HG03060 (cell line): ENCODE measurements around the gene FAM174C.

Experiments
- ATAC-seq: cut with Tn5 transposase; IDR thresholded peaks from one replicate; pipeline ENCODE4 v1.9.1; 2021; ENCODE audit warnings: low read depth, moderate number of reproducible peaks; ENCODE audit not compliant: unreplicated experiment

Gene FAM174C

DNA sequence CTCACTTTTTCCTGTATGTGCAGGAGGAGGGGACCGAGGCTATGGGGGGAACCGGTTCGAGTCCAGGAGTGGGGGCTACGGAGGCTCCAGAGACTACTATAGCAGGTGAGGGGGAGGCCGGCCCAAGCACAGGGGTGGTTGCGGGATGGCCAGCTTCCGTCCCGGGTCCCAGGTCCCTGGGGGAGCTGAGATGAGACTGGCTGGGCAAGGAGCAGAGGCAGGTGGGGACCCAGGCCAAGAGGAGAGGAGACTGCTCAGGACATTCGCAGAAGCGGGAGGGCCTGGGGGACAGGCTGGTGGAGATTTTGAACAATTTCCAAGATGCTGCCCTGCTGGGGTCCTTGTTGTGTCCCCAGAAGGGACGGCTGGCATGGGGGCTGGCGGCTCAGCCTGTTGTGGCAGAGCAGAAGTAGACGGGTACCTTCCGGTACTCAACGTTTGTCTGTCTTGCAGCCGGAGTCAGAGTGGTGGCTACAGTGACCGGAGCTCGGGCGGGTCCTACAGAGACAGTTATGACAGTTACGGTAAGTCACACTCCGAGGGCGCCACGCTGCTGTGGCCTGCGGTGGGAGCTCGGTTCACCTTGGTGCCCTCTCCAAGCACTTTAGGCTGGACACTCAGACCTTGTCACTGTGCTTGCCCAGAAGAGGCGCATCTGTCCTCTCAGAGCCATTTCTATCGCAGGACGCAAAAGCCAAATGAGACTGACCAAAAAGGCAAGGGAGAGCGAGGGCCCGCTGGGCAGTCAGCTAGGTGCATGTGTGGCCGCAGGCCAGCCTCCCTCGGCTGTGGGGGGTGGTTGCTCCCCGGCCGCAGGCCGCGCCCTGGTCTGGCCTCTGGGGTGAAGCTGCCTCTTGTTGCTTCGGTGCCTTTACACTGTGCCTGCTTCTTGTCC lies 3.6 kb upstream of the FAM174C start:
- ATAC-seq = no peak

DNA sequence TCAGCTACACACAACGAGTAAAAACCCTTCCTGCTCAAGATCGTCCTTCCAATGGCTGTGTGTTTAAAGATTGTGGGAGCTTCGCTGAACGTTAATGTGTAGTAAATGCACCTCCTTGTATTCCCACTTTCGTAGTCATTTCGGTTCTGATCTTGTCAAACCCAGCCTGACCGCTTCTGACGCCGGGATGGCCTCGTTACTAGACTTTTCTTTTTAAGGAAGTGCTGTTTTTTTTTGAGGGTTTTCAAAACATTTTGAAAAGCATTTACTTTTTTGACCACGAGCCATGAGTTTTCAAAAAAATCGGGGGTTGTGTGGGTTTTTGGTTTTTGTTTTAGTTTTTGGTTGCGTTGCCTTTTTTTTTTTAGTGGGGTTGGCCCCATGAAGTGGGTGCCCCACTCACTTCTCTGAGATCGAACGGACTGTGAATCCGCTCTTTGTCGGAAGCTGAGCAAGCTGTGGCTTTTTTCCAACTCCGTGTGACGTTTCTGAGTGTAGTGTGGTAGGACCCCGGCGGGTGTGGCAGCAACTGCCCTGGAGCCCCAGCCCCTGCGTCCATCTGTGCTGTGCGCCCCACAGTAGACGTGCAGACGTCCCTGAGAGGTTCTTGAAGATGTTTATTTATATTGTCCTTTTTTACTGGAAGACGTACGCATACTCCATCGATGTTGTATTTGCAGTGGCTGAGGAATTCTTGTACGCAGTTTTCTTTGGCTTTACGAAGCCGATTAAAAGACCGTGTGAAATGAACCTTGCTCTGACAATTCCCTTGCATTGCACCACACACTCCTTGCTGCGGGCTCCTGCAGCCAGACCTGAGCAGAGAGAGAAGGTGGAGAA lies 2.7 kb upstream of the FAM174C start:
- no peak for ATAC-seq

DNA sequence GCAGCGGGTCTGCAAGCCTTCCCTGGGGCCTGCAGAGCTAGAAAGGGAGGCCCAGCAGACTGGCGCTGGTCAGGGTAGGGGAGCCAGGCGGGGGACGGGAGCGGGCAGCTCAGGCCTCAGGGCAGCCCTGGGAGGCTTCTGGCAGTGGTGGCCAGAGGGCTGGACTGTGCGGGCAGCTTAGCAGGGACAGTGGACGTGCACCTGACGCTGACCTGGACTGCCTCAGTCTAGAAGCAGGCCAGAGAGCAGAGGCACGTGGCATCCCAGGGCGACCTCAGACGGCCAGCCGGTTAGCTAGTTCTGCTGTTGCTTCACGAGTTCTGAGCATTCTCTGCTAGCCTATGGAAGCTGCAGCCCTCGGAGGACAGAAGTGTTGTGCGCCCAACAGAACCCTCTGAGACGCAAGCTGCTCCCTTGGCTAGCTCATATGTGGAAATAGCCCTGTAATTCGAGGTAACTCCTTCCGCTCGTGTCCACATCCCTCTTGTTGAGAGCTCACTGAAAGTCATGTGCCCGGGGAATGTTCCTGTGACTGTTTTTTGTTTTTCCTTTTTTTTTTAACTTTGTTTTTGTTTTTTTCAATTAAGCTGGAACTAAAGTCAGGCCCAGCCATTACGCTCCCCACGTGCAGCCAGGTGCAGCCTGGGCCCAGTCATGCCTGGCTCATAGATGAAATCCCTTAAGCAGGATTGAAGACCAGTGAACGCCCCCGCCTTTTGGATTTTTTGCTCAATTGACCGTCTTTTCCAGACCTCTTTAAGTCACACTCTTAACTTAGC lies 1.9 kb upstream of the FAM174C start:
- ATAC-seq = no peak

DNA sequence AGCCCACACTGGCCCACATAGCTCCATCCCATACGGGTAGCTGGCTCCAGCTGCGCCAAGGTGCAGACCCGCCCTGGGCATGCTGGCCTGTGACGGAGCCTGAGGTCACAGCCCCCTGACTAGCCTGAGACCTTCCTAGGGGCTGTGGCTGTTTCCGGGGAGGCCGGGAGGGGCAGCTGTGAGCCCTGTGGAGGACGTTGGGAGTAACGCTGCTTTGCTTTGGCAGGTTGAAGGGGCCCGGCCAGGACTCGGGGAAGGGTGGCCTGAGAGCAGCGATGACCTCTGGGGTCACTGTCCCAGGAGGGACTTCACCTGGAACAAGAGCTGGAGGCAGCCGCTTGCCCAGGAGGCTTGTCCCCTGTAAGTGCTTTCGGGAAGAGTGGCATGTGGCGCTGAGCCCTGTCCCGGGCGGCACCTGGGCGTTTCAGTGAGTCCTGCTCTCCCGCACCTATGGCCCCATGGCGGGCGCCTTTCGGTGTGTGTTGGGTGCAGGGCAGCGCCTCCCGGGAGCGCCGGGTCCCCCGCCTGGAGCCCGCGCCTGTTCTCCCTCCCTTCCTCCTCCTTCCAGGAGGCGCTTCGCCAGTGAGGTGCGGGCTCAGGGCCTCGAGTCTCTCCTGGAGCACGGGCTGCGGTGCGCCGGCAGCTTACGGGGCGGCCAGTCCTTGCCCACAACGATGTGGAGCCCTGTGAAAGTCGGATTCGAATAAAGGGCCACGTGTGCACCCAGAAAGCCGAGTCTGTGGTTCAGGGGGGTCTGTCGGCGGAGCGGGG lies 1.1 kb upstream of the FAM174C start:
- no peak for ATAC-seq

DNA sequence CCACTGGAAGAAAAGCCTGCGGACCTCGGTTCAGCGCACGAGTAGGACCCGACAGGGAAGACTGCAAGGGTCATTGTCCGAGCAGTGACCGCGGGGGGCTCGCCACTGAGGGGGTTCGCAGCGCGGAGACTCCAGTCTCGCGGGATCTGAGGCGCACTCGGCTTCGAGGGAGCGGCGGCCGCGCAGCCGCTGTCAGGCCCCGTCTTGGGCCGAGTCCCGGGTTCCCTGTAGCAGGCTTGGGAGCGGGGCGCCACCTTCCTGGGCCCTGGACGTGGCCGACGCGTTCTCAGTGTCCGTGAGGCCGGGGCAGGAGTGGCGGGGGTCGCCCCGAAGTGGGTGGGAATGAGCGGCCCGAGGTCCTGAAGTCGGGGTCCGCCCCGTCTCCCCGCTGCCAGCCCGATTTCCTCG lies 474 bp upstream of the FAM174C start:
- no peak for ATAC-seq

DNA sequence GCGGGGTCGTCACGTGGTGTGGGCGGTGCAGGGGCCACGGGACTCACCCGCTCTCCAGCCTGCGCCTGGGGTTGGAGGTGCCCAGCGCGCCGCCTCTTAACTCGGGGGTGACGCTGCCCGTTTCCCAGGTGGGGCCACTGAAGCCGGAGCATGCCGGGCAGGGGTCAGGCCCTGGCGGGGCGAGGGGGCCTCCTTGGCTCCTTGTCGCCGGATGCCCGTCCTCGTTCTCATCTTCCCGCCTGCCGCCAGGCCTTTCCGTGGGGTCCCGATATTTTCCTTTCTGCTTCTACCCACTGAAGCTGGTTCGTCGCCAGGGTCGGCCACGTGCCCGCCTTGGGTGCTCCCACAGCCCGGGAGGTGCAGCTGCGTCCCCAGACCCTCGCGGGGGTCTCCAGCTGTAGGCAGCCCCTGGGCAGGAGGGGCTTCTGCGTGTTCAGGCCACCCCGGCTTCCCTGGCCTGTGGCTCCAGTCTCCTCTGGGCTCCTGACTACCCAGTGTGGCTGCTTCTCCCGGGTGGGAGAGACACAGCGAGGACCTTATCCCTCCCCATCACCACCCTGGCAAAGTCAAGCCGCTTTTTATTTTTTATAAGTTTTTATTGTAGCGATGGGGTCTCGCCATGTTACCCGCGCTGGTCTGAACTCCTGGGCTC lies 772 bp downstream of the FAM174C start:
- no peak for ATAC-seq

DNA sequence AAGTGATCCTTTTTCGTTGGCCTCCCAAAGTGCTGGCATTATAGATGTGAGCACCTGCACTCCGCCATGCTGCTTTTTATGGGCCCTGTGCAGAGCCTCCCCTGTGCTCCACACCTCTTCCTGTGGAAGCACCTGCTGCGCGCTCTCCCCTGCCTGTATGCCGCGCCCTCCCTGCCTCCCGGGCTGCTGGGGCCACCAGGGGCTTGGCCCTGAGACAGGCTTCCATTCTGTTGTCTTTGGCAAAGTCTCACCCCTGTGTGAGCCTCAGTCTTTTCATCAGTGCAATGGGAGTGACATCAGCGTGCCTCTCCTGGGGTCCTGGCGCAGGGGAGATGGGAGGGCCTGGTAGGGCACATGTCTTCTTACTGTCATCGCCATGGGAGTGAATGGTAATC lies 1.3 kb downstream of the FAM174C start:
- no peak for ATAC-seq

DNA sequence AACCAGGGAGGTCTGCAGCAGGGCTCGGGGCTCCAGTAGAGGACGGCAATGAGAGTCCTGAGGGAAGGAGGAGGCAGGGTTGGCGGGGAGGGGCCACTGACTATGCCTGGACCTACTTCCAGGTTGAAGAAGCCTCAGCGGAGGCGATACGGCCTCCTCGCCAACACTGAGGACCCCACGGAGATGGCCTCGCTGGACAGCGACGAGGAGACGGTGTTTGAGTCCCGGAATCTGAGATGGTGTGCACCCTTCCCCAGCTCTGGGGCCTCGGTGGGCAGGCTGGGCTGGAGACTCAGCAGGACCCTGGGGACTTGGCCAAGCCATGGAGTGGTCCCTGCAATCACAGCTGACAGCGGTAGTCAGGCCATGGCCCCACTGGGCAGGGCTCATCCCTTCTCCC lies 1.7 kb downstream of the FAM174C start:
- no peak for ATAC-seq

DNA sequence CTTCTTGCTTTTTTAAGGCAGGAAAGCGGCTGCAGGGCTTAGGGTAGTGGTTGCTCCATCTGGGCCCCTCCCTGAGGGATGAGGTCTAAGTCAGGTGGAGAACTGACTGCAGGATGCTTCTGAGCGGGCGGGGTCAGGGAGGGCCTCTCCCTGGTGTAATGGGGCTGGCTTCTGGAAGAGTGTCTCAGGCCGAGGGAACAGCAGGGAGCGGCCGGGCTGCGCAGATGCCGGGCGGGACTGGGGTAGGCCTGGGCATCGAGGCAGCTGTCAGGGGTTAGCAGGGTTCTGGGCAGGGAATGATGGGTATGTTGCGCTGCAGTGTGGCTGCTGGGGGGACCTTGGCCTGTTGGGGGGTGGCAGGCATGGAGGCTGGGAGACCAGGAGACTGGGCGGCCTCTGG lies 2.7 kb downstream of the FAM174C start:
- ATAC-seq = no peak

DNA sequence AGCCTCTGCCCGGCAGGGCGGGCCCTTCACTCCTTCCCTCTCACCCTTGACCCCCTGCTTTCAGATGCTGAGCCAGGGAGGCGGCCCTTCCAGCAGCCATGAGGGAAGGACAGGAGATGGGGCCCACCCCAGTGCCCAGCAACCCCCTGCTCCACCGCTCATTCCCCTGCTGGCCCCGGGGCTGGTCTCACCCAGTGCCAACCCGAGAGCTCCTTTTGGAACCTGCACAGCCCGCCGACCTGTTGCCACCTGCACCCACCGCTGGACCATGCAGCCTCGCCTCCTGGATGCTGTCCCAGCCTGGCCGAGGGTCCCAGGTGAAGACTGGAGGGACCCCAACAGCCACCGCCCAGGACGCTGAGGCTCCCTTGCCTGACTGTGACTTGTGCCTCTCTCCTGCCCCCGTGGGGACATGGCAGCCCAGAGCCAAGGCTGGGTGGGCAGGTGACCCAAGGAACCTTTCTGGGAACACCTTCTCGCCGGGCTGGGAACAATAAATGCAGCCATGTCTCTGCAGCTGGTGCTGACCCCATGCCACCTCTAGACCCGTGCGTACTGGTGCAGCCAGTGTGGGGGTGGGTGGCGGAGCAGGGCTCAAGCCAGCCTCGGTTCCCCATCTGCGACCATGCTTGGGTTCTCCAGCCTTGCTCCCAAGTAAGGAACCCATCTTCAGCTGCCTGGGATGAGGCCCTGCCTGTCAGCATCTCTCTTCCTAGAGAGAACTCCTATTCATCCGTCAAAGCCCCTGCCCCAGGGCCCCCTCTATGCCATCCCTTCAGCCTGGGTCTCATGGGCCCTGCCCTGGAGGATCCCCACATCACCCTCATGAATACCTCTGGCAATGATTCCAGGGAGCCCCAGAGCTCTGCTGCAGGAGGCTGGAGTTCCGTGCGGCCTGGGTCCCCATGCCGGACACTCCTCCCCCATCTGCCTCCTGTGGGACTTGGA lies 3.7 kb downstream of the FAM174C start:
- no peak for ATAC-seq

DNA sequence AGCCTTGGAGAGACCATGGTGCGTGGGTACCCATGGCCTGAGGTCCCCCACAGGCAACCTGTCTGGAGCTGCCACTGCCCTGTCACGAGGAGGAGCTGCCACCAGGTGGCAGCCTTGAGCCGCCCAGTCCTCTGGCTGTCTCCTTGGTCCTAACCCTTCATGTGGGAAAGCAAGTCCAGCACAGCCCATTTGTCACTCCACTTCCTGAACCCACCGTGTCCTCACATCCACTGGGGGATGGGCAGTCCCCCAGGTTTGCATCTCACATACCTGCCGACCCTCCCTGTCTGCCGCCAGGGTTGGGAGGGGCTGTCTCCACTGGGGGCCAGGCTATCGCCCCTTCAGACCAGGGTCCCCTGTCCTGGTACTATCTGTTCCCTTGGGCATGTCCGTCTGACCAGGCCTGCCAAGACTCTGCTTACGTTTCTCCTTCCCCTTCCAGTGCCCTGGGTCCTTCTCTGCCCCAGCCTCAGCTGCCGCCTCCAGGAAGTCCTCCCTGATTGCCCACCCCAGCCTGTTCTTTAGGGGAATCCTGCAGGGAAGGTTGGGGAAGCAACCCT lies 4.5 kb downstream of the FAM174C start:
- no peak for ATAC-seq

DNA sequence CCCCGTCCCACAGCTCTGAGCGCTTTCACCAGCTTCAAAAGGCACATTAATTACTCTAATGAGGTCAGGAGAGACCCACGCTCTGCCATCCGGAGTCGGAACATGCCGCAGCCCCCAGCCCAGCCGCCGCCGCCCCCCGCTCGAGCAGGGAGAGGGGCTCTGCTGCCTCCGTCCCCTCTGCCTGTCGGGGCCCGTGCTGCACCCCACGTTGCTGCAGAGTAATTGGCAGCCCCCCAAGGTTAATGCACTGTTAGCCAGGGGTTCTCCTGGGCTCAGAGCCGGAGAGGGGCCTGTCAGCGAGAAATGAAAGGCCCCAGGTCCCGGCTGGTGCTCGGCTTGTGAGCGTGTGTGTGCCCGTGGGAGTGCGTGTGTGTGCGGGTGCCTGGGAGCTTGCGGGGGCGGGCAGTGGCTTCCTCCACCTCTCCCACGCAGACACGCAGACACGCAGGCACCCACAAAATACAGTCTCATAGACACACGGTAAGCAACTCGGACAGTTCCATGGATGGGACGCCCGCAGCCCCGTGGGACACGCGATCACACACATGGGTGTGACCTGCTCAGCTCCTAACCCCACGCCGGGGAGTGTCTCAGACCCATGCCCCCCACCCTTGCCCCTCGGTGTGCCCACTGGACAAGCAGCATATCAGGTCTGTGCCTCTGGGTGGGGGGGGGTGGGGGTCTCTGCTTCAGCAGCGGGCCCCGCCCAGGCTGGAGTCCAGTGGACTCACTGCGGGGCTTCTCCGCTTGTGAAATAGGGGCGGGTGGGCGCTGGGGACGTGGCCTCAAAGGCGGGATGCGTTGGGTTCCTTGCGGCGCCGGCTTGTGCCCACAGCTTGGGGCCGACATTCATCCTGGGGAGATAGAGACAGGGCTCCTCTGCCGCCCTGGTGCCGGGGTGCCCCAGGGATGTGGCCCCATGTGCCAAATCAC lies 5.6 kb downstream of the FAM174C start:
- no peak for ATAC-seq

DNA sequence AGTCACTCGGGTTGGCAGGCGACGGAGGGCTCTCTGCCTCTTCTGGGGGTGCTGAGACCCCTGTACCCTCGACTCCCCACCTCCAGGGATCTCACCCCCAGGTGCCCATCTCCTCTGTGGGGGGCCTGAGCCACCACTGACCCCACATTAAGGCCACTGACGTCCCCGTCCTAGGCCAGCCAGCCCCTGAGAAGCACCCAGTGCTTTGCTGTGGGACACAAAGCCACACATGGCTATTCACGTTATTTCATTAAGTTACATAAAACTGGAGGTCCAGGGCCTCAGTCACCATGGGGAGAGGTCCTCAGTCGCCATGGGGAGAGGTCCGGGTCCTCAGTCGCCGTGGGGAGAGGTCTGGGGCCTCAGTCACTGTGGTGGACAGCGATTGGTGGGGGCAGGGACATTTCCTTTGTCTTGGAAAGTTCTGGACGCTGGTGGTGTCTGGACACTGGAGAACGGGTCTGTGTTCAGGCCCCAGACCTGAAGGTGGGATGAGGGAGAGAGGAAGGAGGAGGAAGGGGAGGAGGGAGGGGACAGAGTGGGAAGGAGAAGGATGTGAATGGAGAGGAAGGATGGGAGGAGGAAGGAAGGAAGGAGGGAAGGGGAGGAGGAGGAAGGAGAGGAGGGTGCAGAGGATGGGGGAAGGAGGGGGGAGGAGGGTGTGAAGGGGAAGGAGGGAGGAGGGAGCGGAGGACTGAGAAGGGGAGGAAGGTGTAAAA lies 6.4 kb downstream of the FAM174C start:
- no peak for ATAC-seq

DNA sequence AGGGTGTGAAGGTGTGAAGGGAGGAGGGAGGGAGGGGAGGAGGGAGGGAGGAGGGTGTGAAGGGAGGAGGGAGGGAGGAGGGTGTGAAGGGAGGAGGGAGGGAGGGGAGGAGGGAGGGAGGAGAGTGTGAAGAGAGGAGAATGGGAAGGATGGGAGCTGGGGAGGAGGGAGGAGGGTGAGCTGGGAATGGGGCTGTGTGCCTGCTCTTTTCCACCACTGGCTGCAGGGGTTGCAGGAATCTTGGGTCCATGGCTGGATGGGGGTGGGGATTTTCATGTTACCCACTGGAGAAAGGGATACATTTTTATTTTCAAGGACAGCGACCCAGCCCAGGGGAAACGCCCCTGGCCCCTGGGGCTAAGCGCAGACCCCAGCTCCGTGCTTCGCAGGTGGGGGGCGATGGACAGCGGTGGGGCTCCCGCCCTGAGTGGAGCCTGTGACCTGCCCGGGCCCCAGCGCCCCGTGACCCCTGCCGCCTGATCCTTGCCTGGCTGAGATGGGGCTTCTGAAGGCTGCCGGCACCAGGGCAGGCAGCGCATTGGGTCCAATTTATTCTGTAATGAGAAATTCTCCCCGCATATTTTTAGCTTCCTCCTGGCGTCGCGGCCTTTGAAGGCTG lies 7.4 kb downstream of the FAM174C start:
- ATAC-seq = no peak

DNA sequence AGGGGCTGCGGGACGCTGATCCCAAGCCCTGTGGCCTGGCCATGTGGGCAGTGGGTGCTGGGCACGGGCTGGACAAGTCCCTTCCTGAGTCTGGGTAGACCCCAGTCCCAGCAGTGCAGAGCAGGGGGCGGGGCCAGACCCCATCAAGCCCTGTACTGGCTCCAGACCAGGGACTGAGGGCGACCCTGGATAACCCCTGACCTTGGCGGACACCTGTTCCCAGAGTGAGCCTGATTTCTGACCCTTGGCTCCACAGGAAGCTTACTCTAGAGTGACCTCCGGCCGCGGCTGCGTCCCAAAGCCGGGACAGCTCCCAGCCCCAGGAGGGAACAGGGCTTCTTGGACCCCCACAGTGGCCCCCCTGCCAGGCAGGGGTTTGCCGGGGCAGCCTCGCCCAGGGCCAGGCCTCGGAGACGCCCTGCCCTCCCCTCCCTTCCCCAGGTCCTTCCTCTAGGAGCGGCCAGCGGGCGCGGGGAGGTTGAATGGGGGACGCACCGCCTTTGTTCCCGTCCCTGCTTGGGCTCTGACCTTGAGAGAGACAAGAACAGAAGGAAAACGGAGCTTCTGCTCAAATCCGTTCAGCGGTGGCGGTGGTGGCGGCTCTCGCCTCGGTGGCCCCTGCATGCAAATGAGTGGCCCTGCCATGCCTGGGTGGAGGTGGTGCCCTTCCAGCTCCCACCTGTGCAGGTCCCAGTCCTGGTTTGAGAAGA lies 8.0 kb downstream of the FAM174C start:
- ATAC-seq = no peak

DNA sequence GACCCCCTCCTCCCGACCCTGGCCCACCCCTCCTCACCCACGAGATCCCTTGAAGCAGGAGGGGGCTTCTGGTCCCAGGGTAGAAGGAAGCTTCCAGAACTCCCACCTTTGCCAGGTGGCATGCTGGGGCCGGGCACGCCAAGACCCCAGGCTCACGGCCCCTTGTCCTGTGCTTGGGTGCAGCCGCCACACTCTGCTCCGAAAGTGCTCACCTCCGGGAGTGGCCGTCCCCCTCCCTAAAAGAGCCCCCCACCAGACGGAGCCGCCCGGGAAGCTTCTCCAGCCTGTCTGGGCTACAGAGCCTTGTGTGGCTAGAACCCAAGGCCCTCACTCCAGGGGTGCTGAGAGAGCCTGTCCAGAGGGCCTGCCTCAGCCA lies 8.6 kb downstream of the FAM174C start:
- no peak for ATAC-seq
